Activated CD4-positive, alpha-beta T cell treated with anti-CD3 and anti-CD28 coated beads, Interleukin-2, amount 50 U/mL, for 24 hours (primary cell): Measurements from ENCODE around the gene NUMB.
"Not testable (repeated sequence)": the region's sequence is repeated elsewhere in the genome, so short reads cannot be mapped to it uniquely, and the experiment has no call there.

Experiments
- DNase-seq, 2 donors: peaks; one replicate each; pipeline ENCODE4 v3.0.0-alpha.2; 2020; ENCODE audit warnings: low read depth in 1 of 2, low spot score in 1 of 2

Gene NUMB

GRCh38 chr14:73365727-73366126 lies 92.6 kb downstream of the NUMB start:
- no peak for DNase-seq

GRCh38 chr14:73364559-73364958 lies 93.8 kb downstream of the NUMB start:
- no peak for DNase-seq

GRCh38 chr14:73359445-73359844 lies 98.9 kb downstream of the NUMB start:
- DNase-seq, result no peak

GRCh38 chr14:73358187-73358586 lies 100.2 kb downstream of the NUMB start:
- DNase-seq, result no peak

GRCh38 chr14:73349091-73349490 lies 109.3 kb downstream of the NUMB start:
- DNase-seq, result not testable (repeated sequence)

- no peak for DNase-seq
Measured at GRCh38 chr14:73344319-73344718, 114.0 kb downstream of the NUMB start.

GRCh38 chr14:73342670-73343069 lies 115.7 kb downstream of the NUMB start:
- no peak for DNase-seq

GRCh38 chr14:73339846-73340595 lies 118.3 kb downstream of the NUMB start:
- no peak for DNase-seq

GRCh38 chr14:73339206-73339605 lies 119.1 kb downstream of the NUMB start:
- DNase-seq, result no peak

- DNase-seq, result no peak
Measured at GRCh38 chr14:73338551-73338950, 119.8 kb downstream of the NUMB start.

- DNase-seq, result no peak
Measured at GRCh38 chr14:73333031-73333430, 125.3 kb downstream of the NUMB start.

GRCh38 chr14:73325630-73326299 lies 132.6 kb downstream of the NUMB start:
- no peak for DNase-seq

- DNase-seq, result no peak
Measured at GRCh38 chr14:73325063-73325462, 133.3 kb downstream of the NUMB start.

- no peak for DNase-seq
Measured at GRCh38 chr14:73324533-73324932, 133.8 kb downstream of the NUMB start.

- no peak for DNase-seq
Measured at GRCh38 chr14:73323896-73324399, 134.4 kb downstream of the NUMB start.

GRCh38 chr14:73313151-73313550 lies 145.2 kb downstream of the NUMB start:
- DNase-seq, result no peak

GRCh38 chr14:73312687-73313086 lies 145.7 kb downstream of the NUMB start:
- DNase-seq, result no peak

GRCh38 chr14:73311708-73312030 lies 146.7 kb downstream of the NUMB start:
- no peak for DNase-seq

- DNase-seq, result not testable (repeated sequence)
Measured at GRCh38 chr14:73309207-73309606, 149.1 kb downstream of the NUMB start.

- DNase-seq, result no peak
Measured at GRCh38 chr14:73307261-73307660, 151.1 kb downstream of the NUMB start.

GRCh38 chr14:73305499-73305898 lies 152.8 kb downstream of the NUMB start:
- no peak for DNase-seq

- DNase-seq, result no peak
Measured at GRCh38 chr14:73295198-73295796, 163.0 kb downstream of the NUMB start.
